ENCODE results near the gene OLIG2. TPM values are rescaled to one million over a fixed set of nuclear protein-coding genes. Genes with fewer than 3 reads are reported as not detected.

Gene OLIG2
- total and polyA plus RNA-seq, 7 experiments from 2014 or later, result not detected

- Histone ChIP-seq H3K36me3 (ENCODE audit: control insufficient read depth in 2 of 3, insufficient read depth in 3 of 3, low read length in 3 of 3) (no peaks in the 10 kb centered on the region), H3K4me1 (ENCODE audit: control insufficient read depth in 2 of 2, insufficient read depth in 2 of 2, low read length in 2 of 2) (peaks cover 17 to 43% of the 10 kb centered on the region in 2 donors), H3K9me3 (ENCODE audit: control insufficient read depth in 2 of 3, low read length in 3 of 3) (no peaks in the 10 kb centered on the region), H3K27ac (ENCODE audit: low read depth, low read length) (no peak overlapping the region), H3K27me3 (ENCODE audit: control insufficient read depth in 2 of 2, insufficient read depth in 2 of 2, low read length in 2 of 2) (peaks cover 17 to 37% of the 10 kb centered on the region in 2 donors), H3K4me3 (ENCODE audit: low read length) (no peak overlapping the region)
- H3K27me3 Mint-ChIP-seq, result peaks cover 67 to 88% (median 80%) of the 10 kb centered on the region in 5 donors
- H3K4me1 Mint-ChIP-seq, result peaks cover 26 to 70% (median 56%) of the 10 kb centered on the region in 7 donors
- H3K4me3 Mint-ChIP-seq, result peak overlapping the region in 7 of 10 donors; percentile 17 to 78 (median 59)
- CTCF ChIA-PET, result no interaction called here
- H3K36me3 Mint-ChIP-seq, result peaks cover 0 to 7% (median 0%) of the 10 kb centered on the region in 5 donors
- intact Hi-C loops (cut with micrococcal nuclease), result loop anchor here (5.0 to 10.0 kb wide), 2 partner anchors 50 to 102 kb away; partner anchors contain the start of gene OLIG1 (in 2 of the 2)
- ATAC-seq (no peak), DNase-seq (no peak)
- POLR2A ChIA-PET, result no interaction called here
- H3K27ac Mint-ChIP-seq, result peak overlapping the region in 1 of 9 donors; percentile 83
- peaks cover 0 to 4% (median 0%) of the 10 kb centered on the region in 11 donors for H3K9me3 Mint-ChIP-seq
These were observed 3.3 kb upstream of the OLIG2 start for GRCh38 chr21:33022489-33022827.

- DNase-seq, result no peak
- H3K27ac ChIP-seq (ENCODE audit: low read depth, low read length), result no peak overlapping the region
- H3K4me3 ChIP-seq (ENCODE audit: low read length), result no peak overlapping the region
- peaks cover 0 to 7% (median 0%) of the 10 kb centered on the region in 5 donors for H3K36me3 Mint-ChIP-seq
- intact Hi-C loops (cut with micrococcal nuclease), result loop anchor here (5.0 to 10.0 kb wide), 2 partner anchors 49 to 102 kb away; partner anchors contain the start of gene OLIG1 (in 2 of the 2)
- no peaks in the 10 kb centered on the region for H3K36me3 ChIP-seq (ENCODE audit: control insufficient read depth in 2 of 3, insufficient read depth in 3 of 3, low read length in 3 of 3)
- H3K4me3 Mint-ChIP-seq, result peak overlapping the region; percentile 17 to 78 (median 58)
- peaks cover 63 to 82% (median 76%) of the 10 kb centered on the region in 5 donors for H3K27me3 Mint-ChIP-seq
- no peaks in the 10 kb centered on the region for H3K9me3 ChIP-seq (ENCODE audit: control insufficient read depth in 2 of 3, low read length in 3 of 3)
- H3K4me1 Mint-ChIP-seq, result peaks cover 26 to 70% (median 56%) of the 10 kb centered on the region in 7 donors
- peak overlapping the region in 1 of 9 donors; percentile 83 for H3K27ac Mint-ChIP-seq
- ChIA-PET POLR2A (no interaction called here), CTCF (no interaction called here)
- H3K4me1 ChIP-seq (ENCODE audit: control insufficient read depth in 2 of 2, insufficient read depth in 2 of 2, low read length in 2 of 2), result peaks cover 17 to 43% of the 10 kb centered on the region in 2 donors
- H3K27me3 ChIP-seq (ENCODE audit: control insufficient read depth in 2 of 2, insufficient read depth in 2 of 2, low read length in 2 of 2), result peaks cover 17 to 37% of the 10 kb centered on the region in 2 donors
- no peak for ATAC-seq
- H3K9me3 Mint-ChIP-seq, result peaks cover 0 to 4% (median 0%) of the 10 kb centered on the region in 11 donors
These were observed 2.7 kb upstream of the OLIG2 start for GRCh38 chr21:33022828-33023573.

GRCh38 chr21:33023574-33024200 is 2.0 kb upstream of the OLIG2 start:
- H3K9me3 Mint-ChIP-seq, result peaks cover 0 to 5% (median 0%) of the 10 kb centered on the region in 11 donors
- H3K27me3 Mint-ChIP-seq, result peaks cover 63 to 82% (median 76%) of the 10 kb centered on the region in 5 donors
- peak; percentile 23 for ATAC-seq
- Histone ChIP-seq H3K4me1 (ENCODE audit: control insufficient read depth in 2 of 2, insufficient read depth in 2 of 2, low read length in 2 of 2) (peaks cover 17 to 50% of the 10 kb centered on the region in 2 donors), H3K4me3 (ENCODE audit: low read length) (no peak overlapping the region), H3K36me3 (ENCODE audit: control insufficient read depth in 2 of 3, insufficient read depth in 3 of 3, low read length in 3 of 3) (no peaks in the 10 kb centered on the region), H3K27ac (ENCODE audit: low read depth, low read length) (no peak overlapping the region), H3K27me3 (ENCODE audit: control insufficient read depth in 2 of 2, insufficient read depth in 2 of 2, low read length in 2 of 2) (peaks cover 18 to 43% of the 10 kb centered on the region in 2 donors), H3K9me3 (ENCODE audit: control insufficient read depth in 2 of 3, low read length in 3 of 3) (no peaks in the 10 kb centered on the region)
- CTCF ChIA-PET, result no interaction called here
- H3K4me1 Mint-ChIP-seq, result peaks cover 29 to 76% (median 60%) of the 10 kb centered on the region in 7 donors
- POLR2A ChIA-PET, result no interaction called here
- intact Hi-C loops (cut with micrococcal nuclease), result loop anchor here (5.0 to 10.0 kb wide), 2 partner anchors 49 to 101 kb away; partner anchors contain the start of gene OLIG1 (in 2 of the 2)
- H3K27ac Mint-ChIP-seq, result peak overlapping the region in 2 of 9 donors; percentile 12 to 84
- peaks cover 0 to 7% (median 0%) of the 10 kb centered on the region in 5 donors for H3K36me3 Mint-ChIP-seq
- H3K4me3 Mint-ChIP-seq, result peak overlapping the region; percentile 42 to 83 (median 62)
- no peak for DNase-seq

GRCh38 chr21:33024201-33025103 is 1.3 kb upstream of the OLIG2 start:
- Histone ChIP-seq H3K9me3 (ENCODE audit: control insufficient read depth in 2 of 3, low read length in 3 of 3) (no peaks in the 10 kb centered on the region), H3K36me3 (ENCODE audit: control insufficient read depth in 2 of 3, insufficient read depth in 3 of 3, low read length in 3 of 3) (no peaks in the 10 kb centered on the region), H3K4me1 (ENCODE audit: control insufficient read depth in 2 of 2, insufficient read depth in 2 of 2, low read length in 2 of 2) (peaks cover 16 to 55% of the 10 kb centered on the region in 2 donors), H3K4me3 (ENCODE audit: low read length) (no peak overlapping the region), H3K27me3 (ENCODE audit: control insufficient read depth in 2 of 2, insufficient read depth in 2 of 2, low read length in 2 of 2) (peaks cover 21 to 47% of the 10 kb centered on the region in 2 donors), H3K27ac (ENCODE audit: low read depth, low read length) (no peak overlapping the region)
- ChIA-PET CTCF (no interaction called here), POLR2A (no interaction called here)
- DNase-seq (no peak), ATAC-seq (no peak)
- peaks cover 63 to 82% (median 76%) of the 10 kb centered on the region in 5 donors for H3K27me3 Mint-ChIP-seq
- H3K36me3 Mint-ChIP-seq, result peaks cover 0 to 9% (median 0%) of the 10 kb centered on the region in 5 donors
- peak overlapping the region; percentile 42 to 83 (median 62) for H3K4me3 Mint-ChIP-seq
- H3K4me1 Mint-ChIP-seq, result peaks cover 29 to 76% (median 60%) of the 10 kb centered on the region in 7 donors
- peak overlapping the region in 2 of 9 donors; percentile 12 to 84 for H3K27ac Mint-ChIP-seq
- intact Hi-C loops (cut with micrococcal nuclease), result loop anchor here (5.0 to 10.0 kb wide), 2 partner anchors 48 to 100 kb away; partner anchors contain the start of gene OLIG1 (in 2 of the 2)
- peaks cover 0 to 5% (median 0%) of the 10 kb centered on the region in 11 donors for H3K9me3 Mint-ChIP-seq

GRCh38 chr21:33025106-33025488 is 638 bp upstream of the OLIG2 start:
- H3K36me3 ChIP-seq (ENCODE audit: control insufficient read depth in 2 of 3, insufficient read depth in 3 of 3, low read length in 3 of 3), result no peaks in the 10 kb centered on the region
- CTCF ChIA-PET, result no interaction called here
- H3K27me3 ChIP-seq (ENCODE audit: control insufficient read depth in 2 of 2, insufficient read depth in 2 of 2, low read length in 2 of 2), result peaks cover 24 to 50% of the 10 kb centered on the region in 2 donors
- ATAC-seq (no peak), DNase-seq (no peak)
- peaks cover 66 to 85% (median 80%) of the 10 kb centered on the region in 5 donors for H3K27me3 Mint-ChIP-seq
- peak overlapping the region in 1 of 9 donors; percentile 66 for H3K27ac Mint-ChIP-seq
- H3K4me1 ChIP-seq (ENCODE audit: control insufficient read depth in 2 of 2, insufficient read depth in 2 of 2, low read length in 2 of 2), result peaks cover 15 to 52% of the 10 kb centered on the region in 2 donors
- POLR2A ChIA-PET, result no interaction called here
- no peaks in the 10 kb centered on the region for H3K9me3 ChIP-seq (ENCODE audit: control insufficient read depth in 2 of 3, low read length in 3 of 3)
- H3K27ac ChIP-seq (ENCODE audit: low read depth, low read length), result no peak overlapping the region
- peaks cover 0 to 5% (median 0%) of the 10 kb centered on the region in 11 donors for H3K9me3 Mint-ChIP-seq
- H3K4me1 Mint-ChIP-seq, result peaks cover 29 to 76% (median 59%) of the 10 kb centered on the region in 7 donors
- H3K36me3 Mint-ChIP-seq, result peaks cover 0 to 9% (median 0%) of the 10 kb centered on the region in 5 donors
- intact Hi-C loops (cut with micrococcal nuclease), result loop anchor here in 1 of 2 donors (10.0 kb wide), 1 partner anchor 100 kb away; no protein-coding TSS in a partner anchor
- peak overlapping the region in 7 of 10 donors; percentile 16 to 76 (median 36) for H3K4me3 Mint-ChIP-seq
- H3K4me3 ChIP-seq (ENCODE audit: low read length), result no peak overlapping the region

Data from naive thymus-derived CD4-positive, alpha-beta T cell (primary cell).